Mesendoderm (in vitro differentiated cells): Measurements from ENCODE around the gene GGT7.

Experiments used
- DNase-seq: peaks from one replicate; pipeline ENCODE4 v3.0.0; 2013
- H2AK5ac ChIP-seq: 2 replicates; pipeline ENCODE4 v1.6.1; 2013; ENCODE audit warnings: low read length, inconsistent platforms
- H2BK120ac ChIP-seq: 2 replicates; pipeline ENCODE4 v1.6.1; 2013; ENCODE audit warnings: low read depth, mild to moderate bottlenecking, low read length, moderate library complexity, mixed read lengths
- H2BK15ac ChIP-seq: replicated peaks from 2 replicates; pipeline ENCODE4 v1.6.1; 2013; ENCODE audit warnings: low read depth, mild to moderate bottlenecking, moderate library complexity
- H2BK5ac ChIP-seq: 2 replicates; pipeline ENCODE4 v1.6.1; 2013; ENCODE audit warnings: low read length, inconsistent platforms
- H3K18ac ChIP-seq: 2 replicates; pipeline ENCODE4 v1.6.1; 2013; ENCODE audit warnings: mild to moderate bottlenecking, low read length, mixed read lengths
- H3K23ac ChIP-seq: one replicate; pipeline ENCODE4 v1.6.1; 2013; ENCODE audit warnings: low read length
- H3K27ac ChIP-seq: 2 replicates; pipeline ENCODE4 v1.5.1; 2013; ENCODE audit warnings: low read depth, mild to moderate bottlenecking, inconsistent platforms, low read length, moderate library complexity
- H3K27me3 ChIP-seq: 2 replicates; pipeline ENCODE4 v1.6.1; 2013; ENCODE audit warnings: low read length, control low read depth, mild to moderate bottlenecking, inconsistent platforms; ENCODE audit not compliant: insufficient read depth, poor library complexity
- H3K36me3 ChIP-seq: 2 replicates; pipeline ENCODE4 v1.6.1; 2013; ENCODE audit warnings: low read length, inconsistent platforms; ENCODE audit not compliant: control insufficient read depth, insufficient read depth
- H3K4ac ChIP-seq: one replicate; pipeline ENCODE4 v1.6.1; 2013; ENCODE audit warnings: low read depth, mild to moderate bottlenecking, low read length, moderate library complexity
- H3K4me1 ChIP-seq: 2 replicates; pipeline ENCODE4 v1.6.1; 2013; ENCODE audit warnings: low read depth, low read length, inconsistent platforms; ENCODE audit not compliant: control insufficient read depth
- H3K4me2 ChIP-seq: 2 replicates; pipeline ENCODE4 v1.6.1; 2013; ENCODE audit warnings: low read length
- H3K4me3 ChIP-seq: 2 replicates; pipeline ENCODE4 v1.5.1; 2013; ENCODE audit warnings: mild to moderate bottlenecking, low read length
- H3K56ac ChIP-seq: one replicate; pipeline ENCODE4 v1.6.1; 2013; ENCODE audit warnings: low read length
- H3K79me1 ChIP-seq: 2 replicates; pipeline ENCODE4 v1.6.1; 2013; ENCODE audit warnings: low read length, inconsistent platforms
- H3K79me2 ChIP-seq: 2 replicates; pipeline ENCODE4 v1.6.1; 2013; ENCODE audit warnings: mild to moderate bottlenecking, low read length; ENCODE audit not compliant: control insufficient read depth, insufficient read depth
- H3K9ac ChIP-seq: 2 replicates; pipeline ENCODE4 v1.6.1; 2013; ENCODE audit warnings: low read length, inconsistent platforms
- H4K5ac ChIP-seq: one replicate; pipeline ENCODE4 v1.6.1; 2013; ENCODE audit warnings: low read length
- H4K8ac ChIP-seq: one replicate; pipeline ENCODE4 v1.6.1; 2013; ENCODE audit warnings: low read depth, mild to moderate bottlenecking, control low read depth, low read length, moderate library complexity
- WGBS: extraction: QIAGEN DNeasy Blood & Tissue Kit; methylation state at CpG from one replicate; pipeline ENCODE4 v1.1.7; 2013; ENCODE audit warnings: low lambda C conversion rate, missing lambda C conversion rate; ENCODE audit not compliant: insufficient coverage; ENCODE audit errors: extremely low coverage; 5-methylcytosine and 5-hydroxymethylcytosine counted together

GGT7 gene

DNA sequence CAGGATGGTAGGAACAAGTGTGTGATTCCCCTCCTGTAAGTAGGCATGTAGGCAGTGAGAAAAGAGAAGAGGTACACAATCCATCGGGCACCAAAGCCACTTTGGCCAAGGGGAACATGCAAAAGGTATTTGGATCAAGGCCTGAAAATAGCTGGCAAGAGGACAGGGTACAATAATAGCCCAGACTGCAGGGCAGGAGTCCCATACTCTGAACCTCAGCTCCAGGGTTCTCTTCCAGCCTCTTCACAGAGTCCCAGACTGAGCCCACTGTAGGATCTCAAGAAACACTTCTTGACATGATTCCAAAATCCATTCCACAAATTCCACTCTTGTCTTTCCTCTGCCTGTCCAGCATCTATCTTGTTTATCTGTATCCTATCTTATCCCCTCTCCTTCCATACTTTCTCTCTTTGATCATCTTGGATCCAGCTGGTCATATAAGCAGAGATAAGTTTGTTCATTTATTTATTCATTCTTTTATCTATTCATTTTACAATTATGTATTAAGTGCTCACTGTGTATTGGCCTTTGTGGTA is 23.5 kb upstream of the GGT7 start:
- Histone ChIP-seq H3K9ac (no peak overlapping the region), H2BK120ac (no peak overlapping the region), H3K56ac (no peak overlapping the region), H3K27me3 (no peaks in the 10 kb centered on the region), H3K23ac (no peak overlapping the region), H4K5ac (no peak overlapping the region), H3K4me3 (no peak overlapping the region), H3K18ac (no peak overlapping the region), H2AK5ac (no peak overlapping the region), H3K4ac (no peak overlapping the region), H2BK15ac (no peak overlapping the region), H3K36me3 (no peaks in the 10 kb centered on the region), H3K4me2 (no peak overlapping the region), H3K4me1 (no peaks in the 10 kb centered on the region), H3K79me1 (no peaks in the 10 kb centered on the region), H3K27ac (no peak overlapping the region), H4K8ac (no peak overlapping the region), H2BK5ac (no peak overlapping the region), H3K79me2 (no peaks in the 10 kb centered on the region)
- DNase-seq = no peak
- no CpG with 5 or more reads among the region's 1 CpG for WGBS

- Histone ChIP-seq H3K36me3 (no peaks in the 10 kb centered on the region), H3K27ac (no peak overlapping the region), H3K79me2 (no peaks in the 10 kb centered on the region), H3K18ac (no peak overlapping the region), H3K4me3 (no peak overlapping the region), H2BK15ac (no peak overlapping the region), H3K27me3 (no peaks in the 10 kb centered on the region), H3K23ac (no peak overlapping the region), H3K4me2 (no peak overlapping the region), H3K56ac (no peak overlapping the region), H2BK120ac (no peak overlapping the region), H3K4ac (no peak overlapping the region), H3K4me1 (no peaks in the 10 kb centered on the region), H4K5ac (no peak overlapping the region), H3K79me1 (no peaks in the 10 kb centered on the region), H2BK5ac (no peak overlapping the region), H4K8ac (no peak overlapping the region), H3K9ac (no peak overlapping the region), H2AK5ac (no peak overlapping the region)
- WGBS = no CpG with 5 or more reads among the region's 3 CpGs
- no peak for DNase-seq
These were observed 22.8 kb upstream of the GGT7 start for GRCh38 chr20:34895465-34895864.

GRCh38 chr20:34894723-34895122 is 22.1 kb upstream of the GGT7 start:
- Histone ChIP-seq H2BK15ac (no peak overlapping the region), H3K27ac (no peak overlapping the region), H3K4ac (no peak overlapping the region), H3K79me1 (no peaks in the 10 kb centered on the region), H2BK120ac (no peak overlapping the region), H2BK5ac (no peak overlapping the region), H4K8ac (no peak overlapping the region), H3K4me3 (no peak overlapping the region), H3K18ac (no peak overlapping the region), H3K27me3 (no peaks in the 10 kb centered on the region), H3K56ac (no peak overlapping the region), H3K4me1 (no peaks in the 10 kb centered on the region), H3K79me2 (no peaks in the 10 kb centered on the region), H3K9ac (no peak overlapping the region), H4K5ac (no peak overlapping the region), H3K4me2 (no peak overlapping the region), H2AK5ac (no peak overlapping the region), H3K23ac (no peak overlapping the region), H3K36me3 (no peaks in the 10 kb centered on the region)
- no peak for DNase-seq
- no CpG with 5 or more reads among the region's 1 CpG for WGBS

DNA sequence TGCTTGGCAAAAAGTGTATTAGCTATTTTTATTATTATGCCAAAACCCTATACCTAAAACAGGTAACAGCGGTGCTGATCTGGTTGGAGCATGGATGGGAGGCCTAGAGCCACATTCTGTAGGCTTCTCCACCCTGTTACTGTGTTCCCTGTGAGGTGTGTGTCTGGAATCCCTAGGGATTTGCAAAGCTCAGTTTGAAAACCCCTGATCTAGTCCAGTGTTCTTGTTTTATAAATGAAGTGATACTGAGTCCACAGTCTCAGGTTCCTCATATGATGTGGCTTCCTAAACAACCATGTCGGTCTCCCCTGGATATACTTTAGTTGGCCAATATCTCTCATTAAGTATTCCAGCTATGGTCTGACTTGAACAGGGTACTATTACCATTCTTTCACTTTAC is 20.0 kb upstream of the GGT7 start:
- Histone ChIP-seq H3K4me3 (no peak overlapping the region), H3K27ac (no peak overlapping the region), H2BK15ac (no peak overlapping the region), H2AK5ac (no peak overlapping the region), H2BK5ac (no peak overlapping the region), H4K8ac (no peak overlapping the region), H3K4ac (no peak overlapping the region), H3K9ac (no peak overlapping the region), H3K56ac (no peak overlapping the region), H3K79me1 (no peaks in the 10 kb centered on the region), H3K4me2 (no peak overlapping the region), H3K36me3 (no peaks in the 10 kb centered on the region), H2BK120ac (no peak overlapping the region), H4K5ac (no peak overlapping the region), H3K27me3 (no peaks in the 10 kb centered on the region), H3K79me2 (no peaks in the 10 kb centered on the region), H3K23ac (no peak overlapping the region), H3K18ac (no peak overlapping the region), H3K4me1 (no peaks in the 10 kb centered on the region)
- no peak for DNase-seq
- no CpG with 5 or more reads among the region's 2 CpGs for WGBS

GRCh38 chr20:34891166-34892062 is 18.8 kb upstream of the GGT7 start:
- Histone ChIP-seq H4K5ac (no peak overlapping the region), H3K27me3 (no peaks in the 10 kb centered on the region)

More at GRCh38 chr20:34891166-34892062, 18.8 kb upstream of the GGT7 start:
- Histone ChIP-seq H3K4me1 (no peaks in the 10 kb centered on the region), H3K23ac (no peak overlapping the region), H3K18ac (no peak overlapping the region), H3K4me2 (no peak overlapping the region), H2BK5ac (no peak overlapping the region), H3K36me3 (no peaks in the 10 kb centered on the region), H3K9ac (no peak overlapping the region), H2BK15ac (no peak overlapping the region), H2AK5ac (no peak overlapping the region), H3K79me1 (no peaks in the 10 kb centered on the region), H3K4me3 (no peak overlapping the region), H2BK120ac (no peak overlapping the region), H4K8ac (no peak overlapping the region), H3K56ac (no peak overlapping the region), H3K79me2 (no peaks in the 10 kb centered on the region), H3K4ac (no peak overlapping the region), H3K27ac (no peak overlapping the region)
- WGBS = no CpG with 5 or more reads among the region's 2 CpGs
- DNase-seq = no peak
